ENCODE data around the gene ARTN. TPM values are rescaled to one million over a fixed set of nuclear protein-coding genes. Genes with fewer than 3 reads are reported as not detected.

Gene ARTN
- polyA plus RNA-seq, 1 donor, result 1.1 TPM

Other genes starting within 250 kb of the ARTN start
- 36.4 TPM for gene ST3GAL3, start 226.3 kb upstream of the ARTN start, polyA plus RNA-seq (ENCODE audit: insufficient read length)
- 29.2 TPM for gene IPO13, start 13.1 kb downstream of the ARTN start, polyA plus RNA-seq (ENCODE audit: insufficient read length)
- 19.5 TPM for gene DPH2, start 36.2 kb downstream of the ARTN start, polyA plus RNA-seq (ENCODE audit: insufficient read length)
- gene ATP6V0B, start 41.2 kb downstream of the ARTN start, polyA plus RNA-seq (ENCODE audit: insufficient read length), result 50.4 TPM
- gene B4GALT2, start 45.4 kb downstream of the ARTN start, polyA plus RNA-seq (ENCODE audit: insufficient read length), result 41.5 TPM
- 1.9 TPM for gene CCDC24, start 57.8 kb downstream of the ARTN start, polyA plus RNA-seq (ENCODE audit: insufficient read length)
- 5.1 TPM for gene SLC6A9, start 97.7 kb downstream of the ARTN start, polyA plus RNA-seq (ENCODE audit: insufficient read length)
- not detected for gene KLF17, start 185.0 kb downstream of the ARTN start, polyA plus RNA-seq (ENCODE audit: insufficient read length)
- gene KLF18, start 207.8 kb downstream of the ARTN start, polyA plus RNA-seq (ENCODE audit: insufficient read length), result not detected

Measured in hindlimb muscle (tissue), 1 donor.